Kidney (tissue), 14 donors: ENCODE results near the gene ASCC3. TPM values are rescaled to one million over a fixed set of nuclear protein-coding genes. Genes with fewer than 3 reads are reported as not detected.

Experiments used
- DNase-seq, 5 donors: peaks; one replicate each; pipeline ENCODE4 v3.0.0-alpha.2; 2013 to 2020
- FAIRE-seq: peaks from 2 replicates; lab custom pipeline; 2012; peaks lifted over from hg19 to GRCh38; lab: Jason Lieb, UNC
- H3K27ac ChIP-seq, 2 donors: one replicate each; pipeline ENCODE4 v1.7.0; 2013; ENCODE audit warnings: low read depth in 2 of 2, low read length in 2 of 2, inconsistent platforms in 1 of 2
- H3K27me3 ChIP-seq: one replicate; pipeline ENCODE4 v1.7.1; 2013; ENCODE audit warnings: low read length, inconsistent platforms; ENCODE audit not compliant: control insufficient read depth, insufficient read depth
- H3K36me3 ChIP-seq, 3 donors: one replicate each; pipeline versions ENCODE4 v1.7.0 to v1.7.1; 2013; ENCODE audit warnings: low read length in 3 of 3, control low read depth in 1 of 3, inconsistent platforms in 1 of 3; ENCODE audit not compliant: insufficient read depth in 3 of 3, control insufficient read depth in 2 of 3
- H3K4me1 ChIP-seq, 3 donors: one replicate each; pipeline versions ENCODE4 v1.7.0 to v1.7.1; 2013; ENCODE audit warnings: low read length in 3 of 3, inconsistent platforms in 1 of 3, low read depth in 1 of 3; ENCODE audit not compliant: control insufficient read depth in 2 of 3, insufficient read depth in 2 of 3
- H3K4me3 ChIP-seq, 3 donors: one replicate each; pipeline versions ENCODE4 v1.7.0 to v1.8.1; 2013; ENCODE audit warnings: low read length in 3 of 3, control low read depth in 1 of 3, inconsistent platforms in 1 of 3
- H3K9ac ChIP-seq, 3 donors: one replicate each; pipeline versions ENCODE4 v1.7.0 to v1.7.1; 2013; ENCODE audit warnings: low read length in 3 of 3, control low read depth in 1 of 3, inconsistent platforms in 1 of 3
- H3K9me3 ChIP-seq, 3 donors: one replicate each; pipeline versions ENCODE4 v1.7.0 to v1.7.1; 2013; ENCODE audit warnings: low read length in 3 of 3, control low read depth in 1 of 3, inconsistent platforms in 1 of 3; ENCODE audit not compliant: control insufficient read depth in 2 of 3, insufficient read depth in 1 of 3
- CTCF ChIP-seq: IDR thresholded peaks from 3 replicates; pipeline ENCODE4 v1.5.1; 2012; ENCODE audit warnings: mild to moderate bottlenecking, moderate library complexity, borderline replicate concordance; ENCODE audit not compliant: insufficient read depth; ENCODE audit errors: extremely low read depth
- intact Hi-C: fragments of 100-400 bp; cut with DNase I; formaldehyde crosslinking; loops from one replicate; pipeline ENCODE4 v1.11.1; 2022
- polyA plus RNA-seq: library from polyadenylated mRNA; stranded (reverse); fragments of 350-450 nt; fragmentation: Illumina TruSeq; extraction: RNeasy Lipid Tissue Mini Kit (QIAGEN cat#74804); gene quantifications from one replicate; pipeline ENCODE4 v1.2.3, GENCODE V29; 2014; ENCODE audit warnings: low read depth, low replicate concordance; ENCODE audit not compliant: insufficient read depth
- total RNA-seq: library from RNA; stranded (reverse); fragmentation: NEBNext Ultra II Directional; extraction: Animal tissue kit (Norgen Biotek cat#: 25700); gene quantifications from one replicate; pipeline ENCODE4 v1.2.1, GENCODE V29; 2021
- donor health status: control.
- donor health status: control.
- donor health status: control.
- donor health status: control.
- donor health status: control.
- donor health status: DM: yes; HTN: yes; CAD: no.
- donor health status: Normal renal cell carcinoma (clear cell type).

The ASCC3 gene
- total and polyA plus RNA-seq, 2 donors from 2014 or later, result 7.7 to 31.7 TPM

- no peak for TF ChIP-seq CTCF
- no peak for DNase-seq
- intact Hi-C loops, result no loop called here
- Histone ChIP-seq H3K9me3 (no peaks in the 10 kb centered on the region), H3K36me3 (no peaks in the 10 kb centered on the region), H3K4me3 (no peak overlapping the region), H3K4me1 (no peaks in the 10 kb centered on the region), H3K27me3 (no peaks in the 10 kb centered on the region), H3K27ac (no peak overlapping the region), H3K9ac (no peak overlapping the region)
- no peak for FAIRE-seq
Measured at GRCh38 chr6:100918152-100918551, 37.0 kb upstream of the ASCC3 start.

DNA sequence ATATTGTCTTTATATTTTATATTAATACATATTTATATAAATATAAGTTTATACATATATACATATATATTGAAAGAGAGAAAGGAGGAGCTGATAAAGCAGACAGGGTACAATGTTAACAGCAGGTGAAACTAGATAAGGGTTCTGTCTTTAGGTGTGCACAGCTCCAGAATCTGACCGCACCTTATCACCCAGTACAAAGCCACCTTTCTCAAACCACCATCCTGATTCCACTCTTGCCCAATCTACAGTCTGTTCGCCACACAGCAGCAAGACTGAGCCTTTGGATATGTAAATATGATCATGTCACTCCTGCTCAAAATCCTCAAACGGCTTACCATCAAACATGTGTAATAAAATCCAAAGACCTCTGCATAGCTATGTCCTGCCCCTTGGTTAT is 34.7 kb upstream of the ASCC3 start:
- no peaks in the 10 kb centered on the region for H3K9me3 ChIP-seq
- TF ChIP-seq CTCF, result no peak
- H3K27me3 ChIP-seq, result no peaks in the 10 kb centered on the region
- FAIRE-seq, result no peak
- H3K27ac ChIP-seq, result no peak overlapping the region
- no peaks in the 10 kb centered on the region for H3K4me1 ChIP-seq
- no peak overlapping the region for H3K4me3 ChIP-seq
- intact Hi-C loops, result no loop called here
- H3K36me3 ChIP-seq, result no peaks in the 10 kb centered on the region
- DNase-seq, result no peak
- no peak overlapping the region for H3K9ac ChIP-seq

DNA sequence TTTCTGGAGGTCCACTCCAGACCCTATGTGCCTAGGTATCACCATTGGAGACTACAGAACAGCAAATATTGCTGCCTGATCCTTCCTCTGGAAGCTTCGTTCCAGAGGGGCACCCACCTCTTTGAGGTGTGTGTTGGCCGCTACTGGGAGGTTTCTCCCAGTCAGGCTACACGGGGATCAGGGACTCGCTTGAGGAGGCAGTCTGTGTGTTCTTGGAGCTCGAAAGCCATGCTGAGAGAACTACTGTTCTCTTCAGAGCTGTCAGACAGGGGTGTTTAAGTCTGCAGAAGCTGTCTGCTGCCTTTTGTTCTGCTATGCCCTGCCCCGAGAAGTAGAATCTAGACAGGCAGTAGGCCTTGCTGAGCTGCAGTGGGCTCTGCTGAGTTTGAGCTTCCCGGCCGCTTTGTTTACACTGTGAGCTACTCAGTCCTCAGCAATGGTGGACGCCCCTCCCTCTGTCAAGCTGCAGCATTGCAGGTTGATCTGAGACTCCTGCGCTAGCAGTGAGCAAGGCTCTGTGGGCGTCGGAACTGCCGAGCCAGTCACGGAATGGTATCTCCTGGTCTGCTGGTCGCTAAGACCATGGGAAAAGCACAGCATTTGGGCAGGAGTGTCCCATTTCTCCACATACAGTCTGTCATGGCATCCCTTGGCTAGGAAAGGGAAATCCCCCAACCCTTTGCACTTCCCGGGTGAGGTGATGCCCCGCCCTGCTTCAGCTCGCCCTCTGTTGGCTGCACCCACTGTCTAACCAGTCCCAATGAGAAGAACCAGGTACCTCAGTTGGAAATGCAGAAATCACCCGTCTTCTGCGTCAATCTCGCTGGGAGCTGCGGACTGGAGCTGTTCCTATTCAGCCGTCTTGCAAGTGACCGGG is 32.5 kb upstream of the ASCC3 start:
- no peak overlapping the region for H3K9ac ChIP-seq
- no peaks in the 10 kb centered on the region for H3K9me3 ChIP-seq
- H3K36me3 ChIP-seq, result no peaks in the 10 kb centered on the region
- H3K4me1 ChIP-seq, result no peaks in the 10 kb centered on the region
- no peak overlapping the region for H3K4me3 ChIP-seq
- intact Hi-C loops, result no loop called here
- H3K27me3 ChIP-seq, result no peaks in the 10 kb centered on the region
- FAIRE-seq (no peak), DNase-seq (no peak)
- TF ChIP-seq CTCF, result no peak
- no peak overlapping the region for H3K27ac ChIP-seq
